SK-N-MC (cell line): ENCODE measurements around the gene RELN.

ENCODE experiments used
- DNase-seq: peaks from one replicate; pipeline ENCODE4 v3.0.0-alpha.2; 2011; ENCODE audit warnings: low read depth, low spot score
- H3K27ac ChIP-seq: fragments of 200-600 bp; sonication (generic); 2 replicates; pipeline ENCODE4 v1.5.1; 2016; ENCODE audit warnings: mixed run types
- H3K36me3 ChIP-seq: fragments of 200-600 bp; sonication (generic); 2 replicates; pipeline ENCODE4 v1.6.1; 2017; ENCODE audit warnings: antibody characterized with exemption, low read length, mixed read lengths; ENCODE audit not compliant: insufficient read depth
- H3K4me3 ChIP-seq: fragments of 200-600 bp; sonication (generic); 2 replicates; pipeline ENCODE4 v1.5.1; 2016
- H3K9ac ChIP-seq: fragments of 200-600 bp; sonication (generic); 2 replicates; pipeline ENCODE4 v1.8.0; 2017; ENCODE audit warnings: mixed run types, mixed read lengths; ENCODE audit not compliant: insufficient read length
- H3K9me3 ChIP-seq: fragments of 200-600 bp; sonication (generic); 2 replicates; pipeline ENCODE4 v1.6.1; 2017; ENCODE audit warnings: low read depth, mild to moderate bottlenecking, antibody characterized with exemption, low read length, moderate library complexity, mixed read lengths
- EZH2 ChIP-seq: fragments of 200-600 bp; sonication (generic); IDR thresholded peaks from one replicate; pipeline ENCODE4 v1.6.1; 2017; ENCODE audit warnings: antibody characterized with exemption
- FOXP2 ChIP-seq: optimal IDR thresholded peaks from 2 replicates; pipeline ENCODE3; 2011; ENCODE audit warnings: mild to moderate bottlenecking, moderate library complexity; ENCODE audit not compliant: insufficient read depth; ENCODE audit errors: extremely low read length, control extremely low read depth
- POLR2AphosphoS5 ChIP-seq: IDR thresholded peaks from 2 replicates; pipeline ENCODE4 v1.6.1; 2012; ENCODE audit warnings: mild to moderate bottlenecking, low read depth, low read length, borderline replicate concordance

Gene RELN

GRCh38 chr7:103809229-103809994 lies 180.0 kb downstream of the RELN start:
- TF ChIP-seq EZH2 (no peak), POLR2AphosphoS5 (no peak), FOXP2 (no peak)
- Histone ChIP-seq H3K27ac (no peak overlapping the region), H3K36me3 (no peaks in the 10 kb centered on the region), H3K4me3 (no peak overlapping the region), H3K9me3 (no peaks in the 10 kb centered on the region), H3K9ac (no peak overlapping the region)
- no peak for DNase-seq

DNA sequence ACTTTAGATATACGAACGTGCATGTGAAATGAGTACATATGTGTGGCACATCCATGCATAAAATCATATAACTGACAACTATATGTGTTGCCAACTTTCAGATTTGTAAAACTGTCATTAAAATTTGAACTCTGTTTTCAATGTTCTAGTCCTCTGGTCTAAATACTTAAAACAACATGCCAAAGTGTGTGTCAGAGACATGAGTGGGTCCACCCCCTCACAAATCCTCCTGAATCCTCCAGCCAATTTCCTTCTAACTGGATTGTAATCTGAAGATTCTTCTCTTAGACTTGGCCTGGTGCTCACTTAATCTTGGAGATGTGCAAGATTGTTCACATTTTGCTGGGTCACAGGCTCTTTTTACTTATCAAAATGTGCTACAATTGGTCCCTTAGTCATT lies 184.1 kb downstream of the RELN start:
- Histone ChIP-seq H3K4me3 (no peak overlapping the region), H3K9me3 (no peaks in the 10 kb centered on the region), H3K9ac (no peak overlapping the region), H3K36me3 (no peaks in the 10 kb centered on the region), H3K27ac (no peak overlapping the region)
- no peak for DNase-seq
- TF ChIP-seq EZH2, result no peak
- no peak for TF ChIP-seq POLR2AphosphoS5
- TF ChIP-seq FOXP2, result no peak

- no peak overlapping the region for H3K27ac ChIP-seq
- no peaks in the 10 kb centered on the region for H3K36me3 ChIP-seq
- no peak for DNase-seq
- no peak overlapping the region for H3K9ac ChIP-seq
- no peak for TF ChIP-seq FOXP2
- TF ChIP-seq POLR2AphosphoS5, result no peak
- no peak for TF ChIP-seq EZH2
- no peaks in the 10 kb centered on the region for H3K9me3 ChIP-seq
- H3K4me3 ChIP-seq, result no peak overlapping the region
These were observed 185.8 kb downstream of the RELN start for GRCh38 chr7:103803631-103804030.

DNA sequence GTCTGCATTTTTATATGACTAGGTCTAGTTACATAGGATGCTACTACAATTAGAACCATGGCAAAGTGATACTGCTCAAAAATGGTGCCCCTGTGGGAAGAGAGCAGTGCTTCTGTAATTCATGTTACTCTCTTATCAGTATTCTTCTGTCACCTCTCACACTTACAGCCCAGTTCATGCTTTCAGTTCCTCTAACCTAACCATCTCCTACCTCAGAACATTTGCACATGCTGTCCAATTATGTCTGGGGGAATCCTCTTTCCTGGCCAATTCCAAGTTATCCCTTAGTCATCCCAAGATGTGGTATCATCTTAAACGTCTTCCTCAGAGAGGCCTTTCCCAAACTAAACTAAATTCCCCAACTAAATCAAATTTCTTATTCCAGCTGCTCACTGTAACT lies 190.2 kb downstream of the RELN start:
- Histone ChIP-seq H3K9me3 (no peaks in the 10 kb centered on the region), H3K4me3 (no peak overlapping the region), H3K9ac (no peak overlapping the region), H3K36me3 (no peaks in the 10 kb centered on the region), H3K27ac (no peak overlapping the region)
- no peak for DNase-seq
- no peak for TF ChIP-seq FOXP2
- TF ChIP-seq EZH2, result no peak
- no peak for TF ChIP-seq POLR2AphosphoS5

- TF ChIP-seq EZH2 (no peak), POLR2AphosphoS5 (no peak), FOXP2 (no peak)
- H3K4me3 ChIP-seq, result no peak overlapping the region
- DNase-seq, result no peak
These were observed 191.7 kb downstream of the RELN start for GRCh38 chr7:103797647-103798307.

GRCh38 chr7:103796327-103796962 lies 193.0 kb downstream of the RELN start:
- H3K4me3 ChIP-seq, result no peak overlapping the region
- no peak overlapping the region for H3K9ac ChIP-seq
- no peaks in the 10 kb centered on the region for H3K36me3 ChIP-seq
- no peak overlapping the region for H3K27ac ChIP-seq
- DNase-seq, result no peak
- H3K9me3 ChIP-seq, result no peaks in the 10 kb centered on the region; the same call in 1 of the 2 replicates
- TF ChIP-seq EZH2 (no peak), POLR2AphosphoS5 (no peak)

More at GRCh38 chr7:103797647-103798307, 191.7 kb downstream of the RELN start:
- no peaks in the 10 kb centered on the region for H3K36me3 ChIP-seq
- no peak overlapping the region for H3K9ac ChIP-seq
- no peak overlapping the region for H3K27ac ChIP-seq
- H3K9me3 ChIP-seq, result no peaks in the 10 kb centered on the region

DNA sequence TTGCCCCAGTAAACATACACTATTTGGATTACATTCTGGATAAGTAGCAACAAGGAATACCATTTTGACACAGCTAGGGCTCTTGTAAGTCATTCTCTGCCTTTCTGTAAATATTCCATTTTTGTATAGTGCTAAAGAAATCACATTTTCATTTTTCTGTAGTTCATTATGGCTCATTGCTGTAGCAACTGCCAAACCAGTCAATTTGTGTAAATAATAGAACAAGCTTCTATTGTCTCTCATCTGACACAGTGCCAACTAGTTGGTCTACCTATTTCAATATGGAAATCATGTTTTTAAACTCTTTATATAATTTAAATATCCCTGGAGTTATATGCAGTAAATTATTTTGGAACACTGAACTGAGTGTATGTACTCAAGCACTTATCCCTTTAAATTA lies 193.7 kb downstream of the RELN start:
- H3K9me3 ChIP-seq, result no peaks in the 10 kb centered on the region; the same call in 1 of the 2 replicates
- no peak overlapping the region for H3K27ac ChIP-seq
- no peak for DNase-seq
- TF ChIP-seq POLR2AphosphoS5 (no peak), EZH2 (no peak), FOXP2 (no peak)
- no peak overlapping the region for H3K9ac ChIP-seq
- H3K4me3 ChIP-seq, result no peak overlapping the region
- H3K36me3 ChIP-seq, result no peaks in the 10 kb centered on the region

DNA sequence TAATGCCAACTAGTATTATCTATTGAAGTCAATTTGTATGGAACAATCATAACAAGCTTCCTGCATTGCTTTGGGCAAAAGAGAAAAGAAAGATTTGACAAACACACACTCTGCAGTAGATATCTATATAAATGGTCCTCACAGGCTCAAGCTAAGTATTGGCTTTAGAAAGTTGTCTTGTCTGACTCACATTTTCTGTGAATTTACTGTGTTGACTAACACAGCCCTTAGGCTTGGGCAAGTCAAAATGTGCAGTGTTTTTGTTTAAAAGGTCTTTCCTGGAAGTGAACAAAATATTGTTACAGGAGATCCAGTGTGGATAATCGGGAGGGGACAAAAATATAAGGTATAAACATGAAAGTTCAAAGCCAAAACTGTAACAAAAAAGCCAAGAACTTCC lies 194.4 kb downstream of the RELN start:
- no peak for TF ChIP-seq FOXP2
- H3K9me3 ChIP-seq, result no peaks in the 10 kb centered on the region; the same call in 1 of the 2 replicates
- H3K9ac ChIP-seq, result no peak overlapping the region
- no peak overlapping the region for H3K27ac ChIP-seq
- no peak overlapping the region for H3K4me3 ChIP-seq
- DNase-seq, result no peak
- no peaks in the 10 kb centered on the region for H3K36me3 ChIP-seq
